Hepatocyte (in vitro differentiated cells): ENCODE data around the gene ZYG11A. TPM values are rescaled to one million over a fixed set of nuclear protein-coding genes. Genes with fewer than 3 reads are reported as not detected.
"Not testable (repeated sequence)": the region's sequence is repeated elsewhere in the genome, so short reads cannot be mapped to it uniquely, and the experiment has no call there.

ENCODE experiments used
- DNase-seq: peaks from one replicate; pipeline ENCODE4 v3.0.0-alpha.2; 2016; ENCODE audit warnings: low spot score
- H2AFZ ChIP-seq: fragments of 200-600 bp; sonication (generic); 2 replicates; pipeline ENCODE4 v1.6.0; 2016; ENCODE audit warnings: antibody characterized with exemption, mild to moderate bottlenecking
- H3K27ac ChIP-seq: fragments of 200-600 bp; sonication (generic); 2 replicates; pipeline ENCODE4 v1.5.1; 2016; ENCODE audit warnings: mild to moderate bottlenecking
- H3K27me3 ChIP-seq: fragments of 200-600 bp; sonication (generic); 2 replicates; pipeline ENCODE4 v1.6.1; 2016
- H3K36me3 ChIP-seq: fragments of 200-600 bp; sonication (generic); replicated peaks from 2 replicates; pipeline ENCODE4 v1.5.1; 2016; ENCODE audit warnings: low read depth; ENCODE audit not compliant: insufficient read depth
- H3K4me1 ChIP-seq: fragments of 200-600 bp; sonication (generic); 2 replicates; pipeline ENCODE4 v1.5.1; 2016; ENCODE audit warnings: mild to moderate bottlenecking, moderate library complexity; ENCODE audit not compliant: insufficient read depth
- H3K4me2 ChIP-seq: fragments of 200-600 bp; sonication (generic); 2 replicates; pipeline ENCODE4 v1.6.0; 2016
- H3K4me3 ChIP-seq: fragments of 200-600 bp; sonication (generic); 2 replicates; pipeline ENCODE4 v1.5.1; 2016; ENCODE audit warnings: mild to moderate bottlenecking
- H3K79me2 ChIP-seq: fragments of 200-600 bp; sonication (generic); 2 replicates; pipeline ENCODE4 v1.6.0; 2017; ENCODE audit warnings: mild to moderate bottlenecking
- H3K9me2 ChIP-seq: fragments of 200-600 bp; sonication (generic); replicated peaks from 2 replicates; pipeline ENCODE4 v1.6.0; 2017; ENCODE audit warnings: mild to moderate bottlenecking; ENCODE audit not compliant: insufficient read depth
- H3K9me3 ChIP-seq: fragments of 200-600 bp; sonication (generic); 2 replicates; pipeline ENCODE4 v1.5.1; 2016; ENCODE audit warnings: low read depth, mild to moderate bottlenecking
- H4K20me1 ChIP-seq: fragments of 200-600 bp; sonication (generic); 2 replicates; pipeline ENCODE4 v1.6.0; 2016; ENCODE audit warnings: mild to moderate bottlenecking; ENCODE audit not compliant: insufficient read depth, poor library complexity, severe bottlenecking
- EZH2 ChIP-seq: fragments of 200-600 bp; sonication (generic); IDR thresholded peaks from 2 replicates; pipeline ENCODE4 v1.6.1; 2016; ENCODE audit warnings: antibody characterized with exemption, mild to moderate bottlenecking, borderline replicate concordance
- EZH2phosphoT487 ChIP-seq: fragments of 200-600 bp; sonication (generic); IDR thresholded peaks from one replicate; pipeline ENCODE4 v1.6.1; 2018; ENCODE audit warnings: antibody characterized with exemption, mild to moderate bottlenecking, low read depth, moderate library complexity; ENCODE audit not compliant: unreplicated experiment, severe bottlenecking
- WGBS: methylation state at CpG from one replicate; pipeline ENCODE4 v1.1.6; 2016; ENCODE audit warnings: low lambda C conversion rate; ENCODE audit errors: missing lambda C conversion rate; 5-methylcytosine and 5-hydroxymethylcytosine counted together
- polyA plus RNA-seq: library from polyadenylated mRNA; unstranded; fragments of >200 nt; fragmentation: Nextera tagmentation; extraction: Ambion mirVana; gene quantifications from 2 replicates; pipeline ENCODE4 v1.2.1, GENCODE V29; 2016
- total RNA-seq: library from RNA; depleted of rRNA; stranded (reverse); fragments of >200 nt; gene quantifications from 2 replicates; pipeline ENCODE4 v1.2.3, GENCODE V29; 2014
- TF ChIP-seq, protein P1 (sequence below): fragments of 200-600 bp; sonication (generic); IDR thresholded peaks from 2 replicates; pipeline ENCODE4 v1.5.1; 2016; ENCODE audit warnings: antibody characterized with exemption, mild to moderate bottlenecking; ENCODE audit not compliant: poor library complexity

The ZYG11A gene
- total and polyA plus RNA-seq, 2 experiments from 2014 or later = 0.40 to 1.8 TPM

DNA sequence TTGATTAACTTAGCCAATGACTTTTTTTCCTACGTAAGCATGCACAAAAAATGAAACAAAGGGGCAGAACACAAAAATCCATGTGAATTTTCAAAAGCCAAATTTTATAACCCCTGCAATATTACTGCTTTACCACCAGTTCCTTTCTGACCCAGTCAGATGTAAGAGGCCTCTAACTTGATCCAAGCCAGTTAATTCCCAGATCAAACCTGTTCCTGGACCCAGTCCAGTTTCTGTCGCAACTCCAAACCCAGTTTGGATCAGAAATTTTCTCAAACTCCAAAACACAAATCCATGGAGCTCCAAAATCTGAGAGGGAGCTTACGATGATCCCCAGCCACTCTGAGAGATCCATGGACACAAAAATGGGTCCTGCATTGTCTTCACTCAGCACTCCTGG is 7.8 kb upstream of the ZYG11A start:
- Histone ChIP-seq H3K9me3 (no peaks in the 10 kb centered on the region), H3K4me2 (no peak overlapping the region), H3K79me2 (no peaks in the 10 kb centered on the region), H3K4me1 (no peaks in the 10 kb centered on the region), H3K27ac (no peak overlapping the region), H3K27me3 (no peaks in the 10 kb centered on the region), H2AFZ (no peak overlapping the region), H3K4me3 (no peak overlapping the region), H4K20me1 (no peaks in the 10 kb centered on the region), H3K9me2 (no peaks in the 10 kb centered on the region), H3K36me3 (no peaks in the 10 kb centered on the region)
- TF ChIP-seq, protein P1, sequence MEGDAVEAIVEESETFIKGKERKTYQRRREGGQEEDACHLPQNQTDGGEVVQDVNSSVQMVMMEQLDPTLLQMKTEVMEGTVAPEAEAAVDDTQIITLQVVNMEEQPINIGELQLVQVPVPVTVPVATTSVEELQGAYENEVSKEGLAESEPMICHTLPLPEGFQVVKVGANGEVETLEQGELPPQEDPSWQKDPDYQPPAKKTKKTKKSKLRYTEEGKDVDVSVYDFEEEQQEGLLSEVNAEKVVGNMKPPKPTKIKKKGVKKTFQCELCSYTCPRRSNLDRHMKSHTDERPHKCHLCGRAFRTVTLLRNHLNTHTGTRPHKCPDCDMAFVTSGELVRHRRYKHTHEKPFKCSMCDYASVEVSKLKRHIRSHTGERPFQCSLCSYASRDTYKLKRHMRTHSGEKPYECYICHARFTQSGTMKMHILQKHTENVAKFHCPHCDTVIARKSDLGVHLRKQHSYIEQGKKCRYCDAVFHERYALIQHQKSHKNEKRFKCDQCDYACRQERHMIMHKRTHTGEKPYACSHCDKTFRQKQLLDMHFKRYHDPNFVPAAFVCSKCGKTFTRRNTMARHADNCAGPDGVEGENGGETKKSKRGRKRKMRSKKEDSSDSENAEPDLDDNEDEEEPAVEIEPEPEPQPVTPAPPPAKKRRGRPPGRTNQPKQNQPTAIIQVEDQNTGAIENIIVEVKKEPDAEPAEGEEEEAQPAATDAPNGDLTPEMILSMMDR = no peak
- TF ChIP-seq EZH2 (no peak), EZH2phosphoT487 (no peak)
- 95% methylated on average over 3 of the region's 3 CpGs for WGBS
- no peak for DNase-seq

- Histone ChIP-seq H3K4me3 (no peak overlapping the region), H3K9me3 (no peaks in the 10 kb centered on the region), H4K20me1 (no peaks in the 10 kb centered on the region), H3K79me2 (no peaks in the 10 kb centered on the region), H2AFZ (no peak overlapping the region), H3K9me2 (no peaks in the 10 kb centered on the region), H3K36me3 (no peaks in the 10 kb centered on the region), H3K27me3 (no peaks in the 10 kb centered on the region), H3K4me2 (no peak overlapping the region), H3K4me1 (no peaks in the 10 kb centered on the region), H3K27ac (no peak overlapping the region)
- TF ChIP-seq EZH2phosphoT487 (no peak), EZH2 (no peak)
- TF ChIP-seq, protein P1 = no peak
- 52% methylated on average over 3 of the region's 3 CpGs for WGBS
- no peak for DNase-seq
Measured at GRCh38 chr1:52836035-52836434, 6.5 kb upstream of the ZYG11A start.

GRCh38 chr1:52839175-52839574 is 3.4 kb upstream of the ZYG11A start:
- H3K36me3 ChIP-seq, H3K27ac ChIP-seq, H3K9me2 ChIP-seq, DNase-seq, H3K9me3 ChIP-seq, H3K4me1 ChIP-seq, H4K20me1 ChIP-seq, H2AFZ ChIP-seq, H3K79me2 ChIP-seq, H3K4me3 ChIP-seq, H3K4me2 ChIP-seq: not testable (repeated sequence)
- WGBS = 98% methylated on average over 10 of the region's 10 CpGs
- peaks cover 13% of the 10 kb centered on the region for H3K27me3 ChIP-seq

DNA sequence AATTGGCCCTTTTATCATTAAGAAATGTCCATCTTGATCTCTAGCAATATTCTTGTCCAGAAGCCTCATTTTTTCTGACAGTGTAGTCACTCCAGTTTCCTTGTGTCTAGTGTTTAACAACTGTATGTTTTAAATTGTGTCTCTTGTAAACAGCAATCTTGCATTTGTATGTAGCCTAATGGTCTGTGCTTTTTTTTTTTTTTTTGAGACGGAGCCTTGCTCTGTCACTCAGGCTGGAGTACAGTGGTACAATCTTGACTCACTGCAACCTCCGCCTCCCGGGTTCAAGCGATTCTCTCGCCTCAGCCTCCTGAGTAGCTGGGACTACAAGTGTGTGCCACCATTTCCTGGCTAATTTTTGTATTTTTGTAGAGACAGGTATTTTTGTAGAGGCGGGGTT is 2.6 kb downstream of the ZYG11A start:
- H2AFZ ChIP-seq, H3K27ac ChIP-seq, H3K79me2 ChIP-seq, H3K4me2 ChIP-seq, H3K4me1 ChIP-seq, DNase-seq, H4K20me1 ChIP-seq, H3K9me3 ChIP-seq, H3K9me2 ChIP-seq, H3K36me3 ChIP-seq, H3K4me3 ChIP-seq: not testable (repeated sequence)
- WGBS = 90% methylated on average over 6 of the region's 6 CpGs
- H3K27me3 ChIP-seq = peaks cover 13% of the 10 kb centered on the region

- Histone ChIP-seq H3K27ac (no peak overlapping the region), H3K9me2 (no peaks in the 10 kb centered on the region), H3K79me2 (no peaks in the 10 kb centered on the region), H3K9me3 (no peaks in the 10 kb centered on the region), H3K4me1 (no peaks in the 10 kb centered on the region), H3K27me3 (peaks cover 6% of the 10 kb centered on the region), H2AFZ (no peak overlapping the region), H3K4me2 (no peak overlapping the region), H4K20me1 (no peaks in the 10 kb centered on the region), H3K4me3 (no peak overlapping the region), H3K36me3 (no peaks in the 10 kb centered on the region)
- no peak for TF ChIP-seq EZH2phosphoT487
- no peak for TF ChIP-seq EZH2
- TF ChIP-seq, protein P1 = no peak
- no peak for DNase-seq
- WGBS = 93% methylated on average over 5 of the region's 5 CpGs
Measured at GRCh38 chr1:52848423-52848822, 5.9 kb downstream of the ZYG11A start.
